Activated T-cell treated with anti-CD3 and anti-CD28 coated beads, Interleukin-2, amount 50 U/mL, for 24 hours (primary cell): ENCODE measurements around the gene RFX6.

ENCODE experiments used
- DNase-seq: peaks from one replicate; pipeline ENCODE4 v3.0.0-alpha.2; 2020
- H3K27ac Mint-ChIP-seq: 2 replicates; pipeline ENCODE4 v1.8.0; 2020; ENCODE audit warnings: mild to moderate bottlenecking, mixed read lengths
- H3K27me3 Mint-ChIP-seq: 2 replicates; pipeline ENCODE4 v1.8.0; 2020; ENCODE audit warnings: mixed read lengths
- H3K36me3 Mint-ChIP-seq: 2 replicates; pipeline ENCODE4 v1.8.0; 2020; ENCODE audit warnings: low read depth, mixed read lengths
- H3K4me1 Mint-ChIP-seq: 2 replicates; pipeline ENCODE4 v1.8.0; 2020; ENCODE audit warnings: low read depth, mixed read lengths
- H3K4me3 Mint-ChIP-seq: 2 replicates; pipeline ENCODE4 v1.8.0; 2020; ENCODE audit warnings: mild to moderate bottlenecking, moderate library complexity, mixed read lengths
- H3K9me3 Mint-ChIP-seq: 2 replicates; pipeline ENCODE4 v1.8.0; 2020; ENCODE audit warnings: mixed read lengths

Gene RFX6

DNA sequence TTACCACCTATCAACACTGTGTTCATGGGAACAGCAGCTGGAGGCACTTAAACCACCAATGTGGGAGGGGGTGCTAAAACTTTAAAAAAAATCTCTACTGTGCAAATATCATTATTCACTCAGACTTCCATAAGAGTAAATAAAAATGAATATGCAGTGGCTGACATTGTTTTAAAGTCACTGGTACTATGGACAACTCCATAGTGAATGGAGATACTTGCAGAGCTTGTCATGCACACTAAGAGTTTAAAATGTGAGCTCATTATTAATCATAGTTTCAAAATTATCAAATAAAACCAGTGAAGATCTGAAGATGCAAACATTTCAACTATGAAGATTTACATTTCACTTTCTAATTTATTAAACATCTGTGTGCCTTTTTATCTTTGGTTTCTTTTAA, 54.4 kb downstream of the RFX6 start:
- Mint-ChIP-seq H3K36me3 (no peaks in the 10 kb centered on the region), H3K9me3 (no peaks in the 10 kb centered on the region), H3K27ac (no peak overlapping the region), H3K4me1 (no peaks in the 10 kb centered on the region), H3K4me3 (no peak overlapping the region), H3K27me3 (no peaks in the 10 kb centered on the region)
- DNase-seq: no peak

DNA sequence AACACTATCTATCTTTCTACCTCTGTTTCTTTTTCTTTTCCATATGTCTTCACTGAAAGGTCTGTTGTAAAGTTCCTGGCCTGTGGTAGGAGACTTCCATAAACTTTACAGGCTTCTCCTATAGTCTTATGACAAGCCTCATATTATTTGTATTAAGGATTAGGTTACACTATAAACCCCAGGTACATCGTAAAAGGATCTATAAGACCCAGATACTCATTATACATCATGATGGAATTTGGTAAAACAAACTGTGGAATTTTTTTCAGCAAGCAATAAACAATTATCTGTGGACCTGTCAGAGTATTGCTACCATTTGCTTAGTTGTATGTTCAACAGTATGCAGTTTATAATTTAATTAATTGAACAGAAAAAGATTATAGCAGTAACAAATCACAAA, 55.5 kb downstream of the RFX6 start:
- H3K4me1 Mint-ChIP-seq: no peaks in the 10 kb centered on the region
- H3K27ac Mint-ChIP-seq: no peak overlapping the region
- H3K27me3 Mint-ChIP-seq: no peaks in the 10 kb centered on the region
- DNase-seq: no peak
- no peak overlapping the region for H3K4me3 Mint-ChIP-seq
- no peaks in the 10 kb centered on the region for H3K36me3 Mint-ChIP-seq
- no peaks in the 10 kb centered on the region for H3K9me3 Mint-ChIP-seq

DNA sequence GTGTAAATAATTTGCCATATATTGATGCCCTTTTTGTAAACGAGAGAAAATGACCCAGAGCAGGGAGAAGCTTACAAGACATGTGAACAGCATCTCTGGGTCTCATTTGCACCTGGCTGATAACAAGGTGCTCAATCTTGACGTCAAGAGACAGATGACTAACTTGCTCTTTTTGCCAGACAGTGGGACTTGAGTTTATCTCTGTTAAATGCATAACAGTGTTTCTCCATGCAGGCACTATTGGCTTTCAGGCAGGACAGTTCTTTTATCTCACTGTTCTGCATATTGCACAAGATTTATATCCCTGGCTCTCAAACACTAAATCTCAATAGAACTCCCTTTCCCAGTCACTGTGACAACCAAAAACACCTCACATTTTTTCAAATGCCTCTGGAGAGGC, 56.4 kb downstream of the RFX6 start:
- no peak overlapping the region for H3K4me3 Mint-ChIP-seq
- no peak for DNase-seq
- no peaks in the 10 kb centered on the region for H3K27me3 Mint-ChIP-seq
- no peaks in the 10 kb centered on the region for H3K36me3 Mint-ChIP-seq
- H3K9me3 Mint-ChIP-seq: no peaks in the 10 kb centered on the region
- H3K27ac Mint-ChIP-seq: no peak overlapping the region
- H3K4me1 Mint-ChIP-seq: no peaks in the 10 kb centered on the region

DNA sequence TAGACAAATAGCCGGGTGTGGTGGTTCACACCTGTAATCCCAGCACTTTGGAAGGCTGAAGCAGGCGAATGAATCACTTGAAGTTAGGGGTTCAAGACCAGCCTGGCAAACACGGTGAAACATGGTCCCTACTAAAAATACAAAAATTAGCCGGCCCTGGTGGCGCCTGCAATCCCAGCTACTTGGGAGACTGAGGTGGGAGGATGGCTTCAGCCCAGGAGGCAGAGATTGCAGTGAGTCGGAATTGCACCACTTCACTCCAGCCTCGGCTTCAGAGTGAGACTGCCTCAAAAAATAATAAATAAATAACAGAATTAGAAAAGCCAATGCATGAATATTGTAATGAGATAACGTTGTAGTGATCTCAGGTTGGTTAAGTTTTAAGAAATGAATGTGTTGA, 61.3 kb downstream of the RFX6 start:
- Mint-ChIP-seq H3K27me3 (no peaks in the 10 kb centered on the region), H3K36me3 (no peaks in the 10 kb centered on the region), H3K4me3 (no peak overlapping the region), H3K9me3 (no peaks in the 10 kb centered on the region), H3K27ac (no peak overlapping the region), H3K4me1 (no peaks in the 10 kb centered on the region)
- DNase-seq: no peak

DNA sequence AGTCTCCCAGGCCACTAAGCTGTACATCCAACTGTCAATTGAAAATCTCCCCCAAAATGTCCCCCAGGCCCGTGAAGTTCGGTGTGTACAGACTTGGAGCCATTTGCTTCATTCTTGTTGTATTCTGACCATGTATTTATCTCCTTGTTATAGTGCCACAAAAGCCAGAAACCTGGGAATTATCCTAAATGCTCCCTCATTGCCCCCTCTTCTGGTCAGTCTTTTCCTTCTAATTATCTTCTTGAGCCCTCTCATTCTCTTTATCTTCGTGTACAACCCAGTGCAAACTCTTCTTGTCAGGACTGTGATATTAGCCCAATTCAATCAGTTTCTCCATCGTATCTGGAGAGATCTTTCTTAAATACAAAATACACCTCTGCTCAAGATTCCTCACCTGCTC, 64.7 kb downstream of the RFX6 start:
- H3K27ac Mint-ChIP-seq: no peak overlapping the region
- no peaks in the 10 kb centered on the region for H3K9me3 Mint-ChIP-seq
- no peaks in the 10 kb centered on the region for H3K4me1 Mint-ChIP-seq
- no peaks in the 10 kb centered on the region for H3K36me3 Mint-ChIP-seq
- no peaks in the 10 kb centered on the region for H3K27me3 Mint-ChIP-seq
- H3K4me3 Mint-ChIP-seq: no peak overlapping the region
- DNase-seq: no peak

DNA sequence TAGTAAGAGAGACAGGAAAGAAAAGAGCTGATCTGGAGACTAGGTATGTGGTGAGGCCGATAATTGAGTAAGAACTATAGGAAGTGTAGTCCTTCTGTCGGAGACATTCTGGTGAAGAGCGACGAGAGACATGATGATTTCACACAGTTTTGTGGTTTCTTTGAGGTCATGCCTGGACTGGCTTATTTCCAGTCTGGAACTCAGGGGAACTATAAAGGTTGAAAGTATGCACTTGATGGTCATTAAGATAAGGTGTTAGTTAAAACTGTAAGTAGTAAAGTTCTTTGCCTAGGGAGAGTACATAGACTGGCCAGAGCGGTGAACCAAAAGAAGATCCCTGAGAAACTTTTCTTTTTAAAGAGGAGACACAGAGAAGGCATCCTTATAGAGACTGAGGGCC, 68.8 kb downstream of the RFX6 start:
- Mint-ChIP-seq H3K4me1 (no peaks in the 10 kb centered on the region), H3K27ac (no peak overlapping the region), H3K9me3 (no peaks in the 10 kb centered on the region), H3K36me3 (no peaks in the 10 kb centered on the region), H3K27me3 (no peaks in the 10 kb centered on the region), H3K4me3 (no peak overlapping the region)
- DNase-seq: no peak

DNA sequence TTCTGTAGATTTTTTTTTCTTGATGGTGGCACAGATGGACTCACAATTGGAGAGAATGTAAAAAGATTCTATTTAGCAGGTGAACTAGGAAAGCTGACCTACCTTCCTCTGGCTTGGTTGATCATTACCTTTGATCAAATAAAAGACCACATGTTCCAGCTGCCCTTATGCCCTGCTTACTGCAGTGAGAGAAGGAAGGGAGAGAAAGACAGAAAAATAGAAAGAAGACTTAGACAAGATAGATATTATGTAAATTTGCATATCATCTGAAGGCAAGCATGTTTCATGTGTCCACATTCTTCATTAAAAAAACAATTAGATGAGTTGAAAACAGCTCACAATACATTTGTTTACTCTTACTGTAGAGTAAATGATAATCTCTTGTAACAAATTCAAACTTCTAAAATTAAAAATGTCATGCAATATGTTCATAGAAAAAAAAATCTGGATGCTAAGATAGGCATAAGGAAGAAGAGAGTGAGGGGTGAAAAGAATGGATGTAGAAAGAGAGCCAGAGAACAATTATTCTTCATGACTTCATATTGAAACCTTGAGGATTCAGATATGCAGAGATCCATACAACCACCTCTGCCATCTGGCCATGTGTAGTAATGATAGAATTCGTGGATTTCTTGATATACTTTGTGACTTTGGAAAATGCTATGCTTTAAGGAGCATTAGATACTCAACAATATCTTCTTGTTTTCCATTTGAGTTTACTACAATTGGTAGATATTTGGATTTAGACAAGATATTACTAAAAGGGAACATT, 71.7 kb downstream of the RFX6 start:
- Mint-ChIP-seq H3K9me3 (no peaks in the 10 kb centered on the region), H3K4me1 (no peaks in the 10 kb centered on the region), H3K36me3 (no peaks in the 10 kb centered on the region), H3K4me3 (no peak overlapping the region), H3K27ac (no peak overlapping the region), H3K27me3 (no peaks in the 10 kb centered on the region)
- no peak for DNase-seq

DNA sequence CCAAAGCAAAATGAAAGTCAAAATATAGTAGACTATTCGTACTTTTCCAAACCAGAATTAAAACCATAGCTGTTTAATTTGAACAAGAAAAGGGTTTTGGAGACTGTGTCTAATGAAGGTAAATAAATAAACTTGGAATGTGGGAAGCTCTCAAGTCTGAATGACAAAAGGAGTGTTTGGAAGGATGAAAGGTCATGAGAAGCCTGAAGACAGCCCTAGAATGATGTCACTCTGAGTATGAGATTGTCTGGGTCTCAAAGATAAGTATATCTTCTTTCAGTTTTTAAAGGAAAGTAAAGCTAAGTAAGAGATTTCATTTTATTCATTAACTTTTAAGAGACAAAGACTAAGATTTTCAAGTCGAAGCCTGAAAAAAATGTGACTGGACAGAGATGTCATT, 72.9 kb downstream of the RFX6 start:
- Mint-ChIP-seq H3K4me1 (no peaks in the 10 kb centered on the region), H3K9me3 (no peaks in the 10 kb centered on the region), H3K36me3 (no peaks in the 10 kb centered on the region), H3K27me3 (no peaks in the 10 kb centered on the region), H3K4me3 (no peak overlapping the region), H3K27ac (no peak overlapping the region)
- no peak for DNase-seq

DNA sequence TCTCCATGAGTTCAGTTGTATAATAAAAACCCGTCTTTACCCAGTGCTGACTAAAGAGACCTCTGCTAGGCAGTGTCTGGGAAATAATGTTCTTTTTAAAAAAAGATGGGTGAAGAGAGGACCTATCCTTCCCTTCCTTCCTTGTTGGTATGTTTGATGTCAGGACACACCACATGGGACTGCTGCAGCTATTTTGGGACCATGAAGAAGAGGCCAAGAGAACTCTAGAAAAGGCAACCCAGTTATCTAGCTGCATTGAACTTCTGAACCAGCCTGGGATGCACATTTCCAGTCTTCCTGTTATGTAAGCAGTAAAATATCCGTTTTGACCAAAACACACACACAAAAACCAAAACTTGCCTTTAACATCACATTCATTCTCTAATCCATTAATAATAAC, 77.3 kb downstream of the RFX6 start:
- DNase-seq: no peak
- Mint-ChIP-seq H3K27me3 (no peaks in the 10 kb centered on the region), H3K36me3 (no peaks in the 10 kb centered on the region), H3K9me3 (no peaks in the 10 kb centered on the region), H3K4me3 (no peak overlapping the region), H3K27ac (no peak overlapping the region), H3K4me1 (no peaks in the 10 kb centered on the region)

DNA sequence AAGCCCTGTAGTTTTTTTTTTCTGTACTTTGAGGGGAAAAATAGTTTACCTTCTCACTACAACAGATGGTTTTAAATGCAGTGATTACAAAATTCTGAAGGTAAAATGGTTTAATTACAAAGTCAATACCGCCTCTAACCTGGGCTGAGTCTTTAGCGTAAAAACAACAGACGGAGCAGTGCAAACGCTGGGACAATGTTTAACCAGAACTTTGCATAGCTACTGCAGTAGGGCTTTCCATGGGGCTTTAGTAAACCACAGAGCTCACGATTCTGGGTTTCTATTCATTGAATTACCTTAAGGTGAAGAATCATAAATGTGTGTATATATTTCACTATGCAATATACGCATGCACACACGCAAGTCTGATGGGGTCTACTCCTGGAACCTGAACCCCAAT, 77.9 kb downstream of the RFX6 start:
- Mint-ChIP-seq H3K27me3 (no peaks in the 10 kb centered on the region), H3K4me3 (no peak overlapping the region), H3K9me3 (no peaks in the 10 kb centered on the region), H3K36me3 (no peaks in the 10 kb centered on the region), H3K27ac (no peak overlapping the region), H3K4me1 (no peaks in the 10 kb centered on the region)
- no peak for DNase-seq

DNA sequence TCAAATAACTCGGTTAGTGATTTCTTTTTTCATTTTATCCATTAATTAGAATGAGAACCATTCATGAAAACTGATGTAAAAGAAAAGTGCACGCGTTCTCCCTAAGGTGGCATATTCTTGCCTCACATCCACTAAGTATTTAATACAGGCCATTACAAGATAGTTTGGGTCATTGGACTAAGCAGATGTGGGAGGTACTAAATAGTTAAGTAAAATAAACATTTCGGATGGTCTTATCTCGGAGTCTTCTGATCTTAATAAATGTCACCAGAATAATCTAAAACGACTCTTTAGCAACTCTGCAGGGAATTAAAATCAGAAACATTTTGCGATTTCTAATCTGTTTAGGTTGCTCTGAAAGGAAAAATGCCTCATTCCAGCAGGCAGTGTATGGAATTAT, 78.7 kb downstream of the RFX6 start:
- H3K36me3 Mint-ChIP-seq: no peaks in the 10 kb centered on the region
- H3K27me3 Mint-ChIP-seq: no peaks in the 10 kb centered on the region
- no peak overlapping the region for H3K4me3 Mint-ChIP-seq
- DNase-seq: no peak
- H3K4me1 Mint-ChIP-seq: no peaks in the 10 kb centered on the region
- no peaks in the 10 kb centered on the region for H3K9me3 Mint-ChIP-seq
- no peak overlapping the region for H3K27ac Mint-ChIP-seq

DNA sequence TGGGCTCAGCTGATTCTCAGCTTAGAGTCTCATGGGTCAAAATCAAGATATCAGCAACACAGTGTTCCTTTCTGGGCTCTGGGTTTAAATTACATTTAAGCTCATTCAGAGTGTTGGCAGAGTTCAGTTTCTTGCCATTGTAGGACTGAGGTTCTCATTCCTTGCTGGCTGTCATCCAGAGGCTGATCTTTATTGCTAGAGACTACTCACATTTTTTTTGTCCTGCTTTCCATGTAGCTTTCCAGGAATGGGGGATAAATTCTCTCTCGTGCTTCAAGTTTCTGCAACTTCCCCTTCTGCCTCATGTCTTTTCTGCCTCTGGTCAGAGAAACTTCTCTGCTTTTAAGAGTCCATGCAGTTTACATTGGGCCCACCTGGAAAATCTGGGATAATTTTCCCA, 86.9 kb downstream of the RFX6 start:
- no peak for DNase-seq
- Mint-ChIP-seq H3K4me1 (no peaks in the 10 kb centered on the region), H3K9me3 (no peaks in the 10 kb centered on the region), H3K27me3 (peaks cover 3% of the 10 kb centered on the region), H3K4me3 (no peak overlapping the region), H3K27ac (no peak overlapping the region), H3K36me3 (no peaks in the 10 kb centered on the region)

DNA sequence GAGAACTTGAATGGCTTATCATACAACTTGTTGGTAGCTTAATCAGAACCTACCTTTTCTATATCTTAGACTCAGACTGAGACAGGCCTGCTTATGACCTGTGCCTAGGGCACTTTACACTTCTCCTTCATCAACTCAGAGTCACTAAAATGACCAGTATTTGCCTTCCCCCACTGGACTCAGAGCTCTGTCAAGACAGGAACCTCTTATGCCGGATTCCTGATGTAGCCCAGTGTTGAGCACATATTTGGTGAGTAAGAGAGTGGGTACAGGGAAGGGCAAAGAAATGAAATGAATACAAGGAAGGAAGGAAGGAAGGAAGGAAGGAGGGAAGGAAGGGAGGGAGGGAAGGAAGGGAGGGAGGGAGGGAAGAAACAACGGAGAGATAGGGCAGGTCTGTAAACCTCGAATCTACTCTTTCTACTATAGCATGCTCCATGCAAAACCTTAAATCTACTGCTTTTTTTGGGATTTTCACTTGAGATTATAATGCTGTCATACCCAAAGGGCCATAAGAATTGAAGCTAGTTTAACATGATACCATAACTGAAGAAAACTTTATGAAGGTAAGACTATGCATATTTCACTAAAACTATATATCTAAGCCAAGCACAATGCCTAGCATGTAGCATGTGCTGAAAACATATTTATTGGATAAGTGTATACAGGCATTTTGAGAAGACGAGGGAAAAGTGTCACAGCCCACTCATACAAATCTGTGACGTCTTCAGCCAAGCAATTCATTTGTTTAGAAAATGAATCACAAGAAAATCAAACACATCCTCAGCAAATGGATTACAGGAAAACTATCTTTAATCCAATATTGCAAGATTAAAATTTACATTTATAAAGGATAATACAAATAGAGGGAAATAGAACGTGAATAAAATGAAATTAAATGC, 89.9 kb downstream of the RFX6 start:
- Mint-ChIP-seq H3K4me1 (no peaks in the 10 kb centered on the region), H3K27me3 (peaks cover 9% of the 10 kb centered on the region), H3K9me3 (no peaks in the 10 kb centered on the region), H3K27ac (no peak overlapping the region), H3K4me3 (no peak overlapping the region), H3K36me3 (no peaks in the 10 kb centered on the region)
- DNase-seq: no peak

DNA sequence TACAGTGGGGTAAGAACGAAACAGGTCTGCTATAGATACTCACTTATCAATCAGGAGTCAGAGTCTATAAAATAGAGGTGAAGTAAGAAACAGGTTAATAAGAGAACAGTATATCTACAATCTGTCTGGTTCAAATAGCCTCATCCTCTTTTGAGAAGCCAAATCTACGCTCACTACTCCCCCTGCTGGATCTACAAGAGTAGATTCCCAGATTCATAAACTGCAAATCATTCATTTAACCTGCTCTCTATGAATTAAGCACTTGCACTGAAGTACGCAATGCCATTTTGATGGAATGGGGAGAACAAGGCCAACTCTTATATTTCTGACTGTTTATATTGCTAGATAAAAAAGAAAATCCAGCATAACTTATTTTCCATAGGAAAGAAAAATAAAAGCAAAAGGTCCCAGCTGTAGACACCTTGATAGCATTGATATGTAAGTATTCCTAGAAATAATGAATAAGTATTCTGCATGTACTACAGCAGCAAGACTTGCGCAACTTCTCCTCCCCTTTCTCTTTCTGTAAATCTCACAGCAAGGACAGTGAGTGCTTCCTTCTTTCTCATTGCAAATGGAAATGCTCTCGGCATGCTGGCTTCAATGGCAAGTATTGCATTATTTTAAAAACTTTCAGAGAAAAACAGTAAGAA, 92.3 kb downstream of the RFX6 start:
- Mint-ChIP-seq H3K4me1 (no peaks in the 10 kb centered on the region), H3K36me3 (no peaks in the 10 kb centered on the region), H3K27ac (no peak overlapping the region), H3K9me3 (no peaks in the 10 kb centered on the region), H3K4me3 (no peak overlapping the region), H3K27me3 (peaks cover 9% of the 10 kb centered on the region)
- DNase-seq: no peak

DNA sequence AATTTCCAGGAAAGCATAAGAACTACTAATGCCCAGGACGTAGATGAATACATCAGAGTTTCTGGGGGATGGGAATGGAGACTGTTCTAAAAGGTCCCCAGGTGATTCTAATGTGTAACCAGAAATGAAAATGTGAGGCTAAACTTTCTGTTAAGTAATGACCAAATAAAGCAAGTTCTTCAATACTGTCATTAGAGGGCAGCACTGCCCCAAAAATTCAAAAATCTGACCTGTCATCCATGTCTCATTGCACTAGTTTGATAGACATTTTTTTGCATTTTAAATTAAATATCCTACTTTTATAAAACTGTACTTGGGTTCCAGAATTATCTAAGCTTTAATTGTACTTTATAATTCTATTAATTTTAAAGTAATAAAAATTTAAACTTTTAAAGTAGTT, 94.9 kb downstream of the RFX6 start:
- Mint-ChIP-seq H3K4me3 (no peak overlapping the region), H3K4me1 (no peaks in the 10 kb centered on the region), H3K9me3 (no peaks in the 10 kb centered on the region), H3K36me3 (no peaks in the 10 kb centered on the region), H3K27ac (no peak overlapping the region), H3K27me3 (peaks cover 9% of the 10 kb centered on the region)
- no peak for DNase-seq
